HG02938 (cell line): ENCODE measurements around the gene BCAS3.
"Not testable (repeated sequence)": the region's sequence is repeated elsewhere in the genome, so short reads cannot be mapped to it uniquely, and the experiment has no call there.

Experiments used
- ATAC-seq: cut with Tn5 transposase; IDR thresholded peaks from one replicate; pipeline ENCODE4 v1.9.1; 2021; ENCODE audit warnings: mild to moderate bottlenecking, moderate library complexity; ENCODE audit not compliant: unreplicated experiment

BCAS3 gene

DNA sequence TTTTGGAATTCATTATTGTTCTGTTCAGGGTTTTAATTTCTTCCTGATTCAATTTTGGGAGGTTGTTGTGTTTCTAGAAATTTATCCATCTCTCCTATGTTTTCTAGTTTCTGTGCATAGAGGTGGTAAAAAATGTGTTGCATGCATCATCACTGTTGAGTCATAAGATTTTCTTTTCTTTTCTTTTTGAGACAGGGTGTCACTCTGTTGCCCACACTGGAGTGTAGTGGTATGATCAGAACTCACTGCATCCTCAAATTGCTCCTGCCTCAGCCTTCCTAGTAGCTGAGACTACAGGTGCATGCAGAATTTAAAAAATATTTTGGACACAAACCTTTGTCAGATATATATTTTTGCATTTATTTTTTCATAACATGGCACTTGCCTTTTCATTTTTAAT is 184.8 kb downstream of the BCAS3 start:
- no peak for ATAC-seq

DNA sequence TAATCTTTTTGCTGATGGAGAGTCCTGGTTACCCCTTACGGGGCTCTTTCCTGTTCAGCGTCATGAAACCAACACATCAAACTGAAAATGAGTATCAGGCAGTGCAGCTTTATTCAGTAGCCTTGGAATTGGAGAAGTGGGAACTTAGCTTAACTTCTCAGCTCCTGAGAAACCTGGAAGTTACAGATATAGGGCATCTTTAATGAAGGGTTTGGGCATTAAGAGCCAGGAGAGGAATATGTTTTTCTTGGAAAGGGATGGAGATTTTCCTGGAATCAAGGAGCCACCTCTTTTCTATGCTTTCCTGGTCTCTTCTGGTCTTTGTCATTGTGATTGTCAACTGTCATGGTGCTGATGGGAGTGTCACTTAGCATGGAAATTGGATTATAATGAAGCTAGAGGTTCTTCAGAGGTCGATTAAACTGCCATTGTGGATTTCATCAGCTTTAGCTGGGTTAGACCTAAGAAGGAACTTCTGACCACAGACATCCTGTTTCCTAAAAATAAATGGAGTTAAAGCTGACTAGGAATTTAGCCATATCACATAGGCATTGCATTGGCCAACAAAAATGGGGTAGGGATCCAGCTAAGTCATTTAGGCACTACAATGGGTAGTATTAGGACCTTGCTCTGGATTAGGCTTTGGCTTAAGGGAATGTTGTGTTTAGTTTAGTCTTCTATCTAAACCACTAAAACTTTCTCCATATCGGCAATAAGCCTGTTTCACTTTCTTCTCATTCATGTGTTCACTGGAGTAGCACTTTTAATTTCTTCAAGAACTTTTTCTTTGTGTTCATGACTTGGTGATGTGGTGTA is 186.4 kb downstream of the BCAS3 start:
- ATAC-seq, result no peak

DNA sequence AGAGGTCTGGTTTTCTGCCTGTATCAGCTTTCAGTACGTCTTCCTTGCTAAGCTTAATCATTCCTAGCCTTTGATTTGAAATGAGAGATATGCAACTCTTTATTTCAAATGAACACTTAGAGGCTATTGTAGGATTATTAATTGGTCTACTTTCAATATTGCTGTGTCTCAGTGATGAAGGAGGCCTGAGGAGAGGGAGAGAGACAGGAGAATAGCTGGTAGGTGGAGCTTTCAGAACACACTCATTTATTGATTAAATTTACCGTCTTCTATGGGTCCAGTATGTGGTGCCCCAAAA is 187.0 kb downstream of the BCAS3 start:
- no peak for ATAC-seq

DNA sequence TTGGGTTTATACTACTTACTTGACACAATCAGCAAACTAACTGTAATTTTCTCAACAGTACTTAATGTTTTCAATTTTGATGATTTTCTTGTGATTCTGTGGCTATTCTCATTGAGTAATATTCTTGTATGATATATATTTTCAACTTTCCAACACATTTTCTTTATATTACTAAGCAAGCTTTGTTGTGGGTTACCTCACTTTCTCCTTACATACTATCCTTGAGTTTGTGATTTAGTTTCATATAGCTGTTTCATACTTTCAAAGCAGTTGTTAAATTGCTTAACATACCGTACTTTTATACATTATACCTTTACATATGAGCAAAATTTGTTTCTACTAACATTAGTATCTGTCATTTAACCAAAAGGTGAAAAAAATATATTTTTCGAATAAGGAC is 197.1 kb downstream of the BCAS3 start:
- no peak for ATAC-seq

DNA sequence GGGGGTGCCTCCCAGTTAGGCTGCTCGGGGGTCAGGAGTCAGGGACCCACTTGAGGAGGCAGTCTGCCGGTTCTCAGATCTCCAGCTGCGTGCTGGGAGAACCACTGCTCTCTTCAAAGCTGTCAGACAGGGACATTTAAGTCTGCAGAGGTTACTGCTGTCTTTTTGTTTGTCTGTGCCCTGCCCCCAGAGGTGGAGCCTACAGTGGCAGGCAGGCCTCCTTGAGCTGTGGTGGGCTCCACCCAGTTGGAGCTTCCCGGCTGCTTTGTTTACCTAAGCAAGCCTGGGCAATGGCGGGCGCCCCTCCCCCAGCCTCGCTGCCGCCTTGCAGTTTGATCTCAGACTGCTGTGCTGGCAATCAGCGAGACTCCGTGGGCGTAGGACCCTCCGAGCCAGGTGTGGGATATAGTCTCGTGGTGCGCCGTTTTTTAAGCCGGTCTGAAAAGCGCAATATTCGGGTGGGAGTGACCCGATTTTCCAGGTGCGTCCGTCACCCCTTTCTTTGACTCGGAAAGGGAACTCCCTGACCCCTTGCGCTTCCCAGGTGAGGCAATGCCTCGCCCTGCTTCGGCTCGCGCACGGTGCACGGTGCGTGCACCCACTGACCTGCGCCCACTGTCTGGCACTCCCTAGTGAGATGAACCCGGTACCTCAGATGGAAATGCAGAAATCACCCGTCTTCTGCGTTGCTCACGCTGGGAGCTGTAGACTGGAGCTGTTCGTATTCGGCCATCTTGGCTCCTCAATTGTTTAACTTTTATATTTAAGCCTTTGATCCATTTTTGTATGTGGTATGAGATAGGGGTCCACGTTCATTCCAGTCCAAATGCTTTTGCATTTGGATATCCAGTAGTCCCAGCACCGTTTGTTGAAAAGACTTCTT is 209.3 kb downstream of the BCAS3 start:
- not testable (repeated sequence) for ATAC-seq

DNA sequence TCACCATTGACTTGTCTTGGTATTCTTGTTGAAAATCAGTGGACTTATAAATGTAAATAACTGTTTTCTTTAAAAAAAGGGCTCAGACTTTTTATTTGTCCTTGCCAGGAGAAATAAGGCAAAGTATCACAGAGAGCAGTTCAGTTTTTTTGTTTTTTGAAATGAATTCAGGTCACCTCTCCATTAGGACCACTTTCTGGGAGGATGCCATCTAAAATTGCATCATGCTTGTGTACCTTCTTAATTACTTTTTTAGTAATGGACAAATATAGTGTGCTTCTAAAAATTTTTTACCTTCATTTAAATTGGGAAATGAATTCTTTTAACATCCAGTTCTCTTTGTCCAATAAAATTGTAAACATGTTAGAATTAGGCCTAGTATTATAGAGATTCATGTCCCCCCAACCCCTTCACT is 210.0 kb downstream of the BCAS3 start:
- no peak for ATAC-seq

DNA sequence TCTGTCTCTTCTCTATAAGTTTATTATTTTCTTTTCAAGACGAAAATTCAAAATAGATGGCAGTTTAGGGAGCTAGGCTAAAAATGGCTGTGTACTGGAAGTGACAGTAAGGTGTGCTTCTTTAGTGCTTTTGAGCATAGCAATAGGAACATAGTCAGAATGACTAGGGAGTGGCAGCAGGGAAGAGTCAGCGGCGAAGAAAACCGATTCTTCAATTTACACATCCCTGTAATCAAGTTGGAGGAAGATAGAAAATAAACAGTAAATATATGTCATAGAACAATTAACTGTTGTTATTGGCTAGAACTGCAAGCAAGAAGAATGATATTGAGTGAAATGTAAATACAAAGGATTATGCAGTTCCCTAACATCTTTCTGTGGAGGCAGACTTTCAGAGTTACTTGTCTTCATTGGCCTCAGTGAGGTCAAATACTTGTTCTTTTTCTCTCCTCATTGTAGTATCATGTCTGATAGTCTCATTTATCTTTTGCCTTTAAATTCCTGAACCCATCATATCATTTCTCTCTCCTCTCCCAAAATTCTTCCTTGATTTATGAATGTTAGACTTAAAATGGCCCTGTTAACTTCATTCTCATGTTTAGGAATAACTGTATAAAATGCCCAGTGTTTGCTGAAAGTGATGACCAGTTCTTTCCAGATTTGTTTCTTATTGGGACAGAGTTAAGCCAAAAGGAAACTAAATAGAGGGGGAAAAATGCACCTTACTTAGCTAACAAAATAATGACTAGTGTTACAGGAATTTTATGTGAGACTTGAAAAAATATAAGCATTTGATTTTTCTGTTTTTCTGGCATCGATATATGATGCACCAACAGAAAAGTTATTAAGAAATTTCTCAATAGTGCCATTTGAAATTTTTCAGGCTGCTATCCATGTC is 211.4 kb downstream of the BCAS3 start:
- ATAC-seq, result no peak

DNA sequence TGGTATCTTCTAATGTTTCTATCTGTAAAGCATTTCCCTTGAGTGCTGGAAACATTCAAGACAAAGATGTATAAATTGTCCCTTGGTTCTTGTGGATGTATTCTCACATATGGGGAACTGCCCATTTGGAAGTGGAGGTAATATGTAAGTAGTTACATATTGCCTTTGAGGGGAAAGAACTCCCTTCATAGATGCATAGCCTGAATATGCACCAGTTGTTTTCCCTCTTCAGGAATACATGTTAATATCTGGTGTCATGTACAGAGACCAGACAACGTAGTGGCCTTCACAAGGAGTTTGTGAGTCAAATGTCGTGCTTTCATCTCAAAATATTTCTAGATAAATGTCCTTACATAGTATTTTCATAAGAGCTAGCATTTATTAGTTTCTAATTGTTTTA is 213.5 kb downstream of the BCAS3 start:
- no peak for ATAC-seq

DNA sequence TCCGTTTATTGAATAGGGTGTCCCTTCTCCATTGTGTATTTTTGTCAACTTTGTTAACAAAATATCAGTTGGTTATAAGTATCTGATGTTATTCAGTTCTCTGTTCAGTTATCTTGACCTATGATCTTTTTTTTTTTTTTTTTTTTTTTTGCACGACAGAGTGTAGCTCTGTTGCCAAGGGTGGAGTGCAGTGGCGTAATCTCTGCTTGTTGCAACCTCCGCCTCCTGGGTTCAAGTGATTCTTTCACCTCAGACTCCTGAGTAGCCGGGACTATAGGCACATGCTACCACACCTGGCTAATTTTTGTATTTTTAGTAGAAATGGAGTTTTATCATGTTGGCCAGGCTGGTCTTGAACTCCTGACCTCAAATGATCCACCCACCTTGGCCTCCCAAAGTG is 215.8 kb downstream of the BCAS3 start:
- no peak for ATAC-seq

DNA sequence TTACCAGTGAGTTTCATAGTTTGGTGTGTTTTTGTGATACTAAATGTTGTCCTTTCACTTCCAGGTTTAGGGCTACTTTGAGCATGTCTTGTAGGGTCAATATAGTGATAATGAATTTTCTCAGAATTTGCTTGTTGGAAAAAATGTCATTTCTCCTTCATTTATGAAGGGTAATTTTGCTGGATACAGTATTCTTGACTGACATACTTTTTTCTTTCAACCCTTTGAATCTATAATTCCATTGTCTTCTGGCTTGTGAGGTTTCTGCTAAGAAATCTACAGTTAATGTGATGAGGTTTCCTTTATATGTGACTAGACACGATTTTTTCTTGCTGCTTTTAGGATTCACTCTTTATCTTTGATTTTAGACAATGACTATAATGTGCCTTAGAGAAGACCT is 219.3 kb downstream of the BCAS3 start:
- ATAC-seq, result no peak

DNA sequence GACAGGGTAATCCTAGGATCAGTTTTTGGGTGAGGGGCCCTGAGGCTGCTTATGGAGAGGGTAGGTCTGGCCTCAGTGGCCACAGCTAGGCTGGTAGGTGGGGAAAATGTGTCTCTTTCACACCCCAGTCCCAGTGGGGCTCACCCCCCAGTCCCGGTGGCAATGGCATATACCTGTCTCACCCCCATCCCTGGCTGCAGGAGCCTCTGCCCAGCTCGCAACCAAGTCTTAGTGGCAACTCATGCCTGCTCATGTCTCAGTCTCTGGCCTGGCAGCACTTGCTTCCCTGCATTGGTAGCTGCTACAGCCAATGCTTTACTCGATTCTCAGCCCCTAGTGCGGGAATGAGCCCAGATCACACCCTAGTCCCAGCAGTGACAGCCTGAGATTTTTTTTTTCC is 221.5 kb downstream of the BCAS3 start:
- ATAC-seq, result no peak

DNA sequence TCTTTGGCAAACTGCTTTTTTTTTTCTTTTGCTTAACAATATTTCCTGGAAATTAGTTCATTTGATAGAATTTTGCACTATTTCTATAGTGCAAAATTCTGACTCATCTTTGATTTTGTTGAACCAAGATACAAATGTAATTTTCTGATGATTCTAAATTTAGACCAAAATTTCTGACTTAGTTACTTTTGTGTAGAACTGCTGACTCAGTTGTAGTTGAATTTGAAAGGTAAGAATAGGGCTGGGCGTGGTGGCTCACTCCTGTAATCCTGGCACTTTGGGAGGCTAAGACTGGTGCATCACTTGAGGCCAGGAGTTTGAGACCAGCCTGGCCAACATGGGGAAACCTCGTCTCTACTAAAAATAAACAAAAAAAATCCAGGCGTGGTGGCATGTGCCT is 223.0 kb downstream of the BCAS3 start:
- no peak for ATAC-seq

DNA sequence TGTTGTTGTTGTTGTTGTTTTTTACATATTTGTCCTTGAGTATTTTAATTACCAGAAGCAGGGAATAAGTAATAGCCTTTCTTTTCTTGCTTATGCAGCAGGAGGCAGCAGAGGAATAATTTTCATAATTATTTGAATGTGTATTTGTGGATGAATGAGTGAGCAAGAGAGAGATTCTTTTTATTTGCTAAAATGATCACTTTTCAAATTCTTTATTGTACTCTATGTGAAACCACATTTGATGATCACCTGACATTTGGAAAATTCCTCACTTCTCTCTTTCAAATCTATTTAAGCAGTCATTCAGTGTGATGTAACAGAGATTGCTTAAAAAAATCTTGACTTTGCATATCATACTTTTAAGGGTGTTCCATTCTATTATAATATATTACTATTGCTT is 223.6 kb downstream of the BCAS3 start:
- no peak for ATAC-seq

DNA sequence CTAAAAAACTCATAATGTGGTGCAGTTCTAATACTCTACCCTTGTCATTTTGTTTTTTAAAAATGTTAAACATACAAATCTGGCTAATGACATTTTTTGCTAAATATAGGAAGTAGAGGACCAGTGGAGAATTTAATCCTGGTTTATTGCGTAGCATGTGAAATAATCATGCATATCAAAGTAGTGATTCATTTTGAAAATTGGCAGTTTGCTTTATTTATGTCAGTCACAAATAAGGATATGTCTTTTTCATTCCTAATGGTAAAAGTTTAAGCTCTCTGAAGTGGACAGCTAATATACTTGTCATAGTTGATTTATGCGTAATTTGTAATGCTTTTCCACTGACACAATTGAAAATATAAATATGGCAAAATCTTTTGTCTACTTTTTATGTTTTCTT is 224.2 kb downstream of the BCAS3 start:
- no peak for ATAC-seq

DNA sequence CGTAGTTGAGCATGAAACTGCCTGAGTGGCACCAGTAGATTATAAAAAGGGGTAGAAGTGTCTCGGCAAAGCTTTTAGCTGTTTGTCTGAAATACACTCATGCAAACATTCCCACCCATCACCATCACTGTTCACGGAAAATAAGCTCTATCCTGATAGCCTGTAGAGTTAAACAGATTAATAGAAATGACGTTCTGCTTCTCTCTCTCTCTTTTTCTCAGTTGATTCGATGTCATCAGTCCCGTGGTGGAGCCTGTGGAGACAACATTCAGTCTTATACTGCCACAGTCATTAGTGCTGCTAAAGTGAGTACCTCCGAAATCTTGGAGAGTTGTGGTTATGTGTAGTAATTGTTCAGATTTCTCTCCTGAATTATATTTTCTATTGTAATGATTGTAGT is 224.7 kb downstream of the BCAS3 start:
- no peak for ATAC-seq

DNA sequence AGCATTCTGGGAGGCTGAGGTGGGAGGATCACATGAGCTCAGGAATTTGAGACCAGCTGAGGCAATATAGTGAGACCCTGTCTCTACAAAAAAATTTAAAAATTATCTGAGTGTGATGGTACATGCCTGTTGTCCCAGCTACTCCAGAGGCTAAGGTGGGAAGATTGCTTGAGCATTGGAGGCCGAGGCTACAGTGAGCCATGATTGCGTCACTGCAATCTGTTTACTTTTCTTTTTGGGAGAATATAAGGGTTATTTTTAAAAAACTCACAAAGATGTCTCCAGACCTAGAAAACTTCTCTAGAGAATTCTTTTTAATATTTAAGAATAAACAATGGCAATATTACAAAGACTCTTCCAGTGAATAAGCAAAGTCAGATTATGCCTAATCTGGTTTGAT is 226.9 kb downstream of the BCAS3 start:
- no peak for ATAC-seq

DNA sequence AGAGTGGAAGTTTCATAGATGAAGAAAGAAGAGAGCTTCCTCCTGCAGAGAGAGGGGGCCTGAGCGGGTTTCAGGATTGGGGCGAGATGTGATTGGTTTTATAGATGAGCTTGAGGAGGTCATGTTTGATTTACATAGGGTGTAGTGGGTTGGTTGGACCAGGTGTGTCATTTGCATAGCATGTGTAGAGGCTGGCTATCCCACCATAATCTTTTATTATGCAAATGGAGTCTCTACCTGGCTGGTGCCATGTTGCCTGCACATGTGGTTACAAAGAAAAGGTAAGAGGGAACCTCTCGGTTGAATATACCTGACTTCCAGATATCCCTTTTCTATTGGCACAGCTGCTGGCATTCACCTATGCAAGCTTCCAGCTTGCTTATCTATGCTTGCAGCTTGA is 228.1 kb downstream of the BCAS3 start:
- ATAC-seq, result no peak

DNA sequence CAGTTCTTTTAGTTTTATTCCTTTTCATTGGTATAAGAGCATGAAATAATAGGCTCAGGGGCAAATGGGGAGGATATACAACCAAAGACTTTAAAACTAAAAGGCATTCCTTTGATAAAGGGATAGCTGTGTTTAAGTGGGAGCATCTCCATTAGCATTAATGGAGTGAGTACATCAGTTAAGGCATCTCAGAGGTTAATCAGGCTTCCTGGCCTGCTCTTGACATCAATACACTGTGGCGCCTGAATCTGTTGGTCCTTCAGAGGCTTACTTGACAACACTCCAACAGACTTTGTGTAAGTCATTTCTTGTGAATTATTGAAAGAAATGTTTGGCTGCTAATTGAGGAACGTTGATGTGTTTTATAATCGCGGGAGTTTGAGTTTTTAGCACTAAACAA is 230.7 kb downstream of the BCAS3 start:
- ATAC-seq, result no peak

DNA sequence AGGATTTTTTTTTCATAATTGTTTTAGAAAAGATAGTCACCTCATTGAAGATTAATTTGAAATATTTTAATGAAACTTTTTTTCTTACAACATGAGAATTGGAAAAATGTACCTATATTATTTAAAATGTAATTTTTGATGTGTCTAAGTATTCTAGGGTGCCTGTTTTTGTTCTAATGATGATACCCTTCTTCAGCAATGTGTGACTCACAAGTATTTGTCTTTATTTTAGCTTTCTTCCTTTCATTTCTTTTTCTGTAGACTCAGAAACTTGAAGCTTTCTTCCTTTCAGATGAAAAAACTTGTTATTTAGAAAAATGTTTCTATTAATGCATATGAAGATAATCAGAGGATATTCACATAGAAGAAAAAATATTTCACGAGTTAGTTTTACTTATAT is 231.8 kb downstream of the BCAS3 start:
- ATAC-seq, result no peak

DNA sequence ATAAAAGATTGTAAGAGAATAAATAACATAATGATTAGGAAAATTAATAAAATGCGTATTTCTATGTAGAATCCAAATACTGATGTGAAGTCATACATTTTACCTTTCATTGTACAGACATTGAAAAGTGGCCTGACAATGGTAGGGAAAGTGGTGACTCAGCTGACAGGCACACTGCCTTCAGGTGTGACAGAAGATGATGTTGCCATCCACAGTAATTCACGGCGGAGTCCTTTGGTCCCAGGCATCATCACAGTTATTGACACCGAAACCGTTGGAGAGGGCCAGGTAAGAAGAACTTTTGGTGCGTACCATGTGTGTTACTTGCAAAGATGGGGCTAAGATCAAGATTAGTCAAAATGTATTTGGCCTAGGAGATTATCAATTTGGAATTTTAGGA is 232.8 kb downstream of the BCAS3 start:
- no peak for ATAC-seq

DNA sequence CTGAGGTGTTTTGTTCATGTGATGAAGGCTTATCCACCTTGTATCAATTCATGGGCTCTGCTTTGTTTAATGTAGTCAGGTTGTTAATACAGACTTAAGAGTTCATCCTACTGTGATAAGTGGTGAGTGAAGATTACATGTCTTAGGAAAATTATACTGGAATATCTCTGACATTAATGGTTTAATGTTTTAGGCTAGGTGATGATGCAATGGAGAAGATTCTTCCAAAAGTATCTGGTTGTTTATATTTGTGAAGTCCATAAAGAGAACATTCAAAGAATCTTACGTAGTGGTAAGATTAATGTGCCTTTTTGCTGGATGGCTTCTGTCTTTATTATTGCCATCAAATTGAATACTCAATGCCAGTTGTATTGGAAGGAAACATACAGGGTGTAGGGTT is 236.4 kb downstream of the BCAS3 start:
- no peak for ATAC-seq
